Muscle layer of colon (tissue), 2 donors: ENCODE results near the gene STT3B.

Source experiments
- H3K27ac ChIP-seq: one replicate; pipeline ENCODE4 v1.7.0; 2013; ENCODE audit warnings: low read depth, mild to moderate bottlenecking, low read length, moderate library complexity
- H3K27me3 ChIP-seq, 2 donors: one replicate each; pipeline ENCODE4 v1.7.0; 2013; ENCODE audit warnings: low read length in 2 of 2, mild to moderate bottlenecking in 2 of 2; ENCODE audit not compliant: insufficient read depth in 2 of 2, control insufficient read depth in 1 of 2
- H3K36me3 ChIP-seq: one replicate; pipeline ENCODE4 v1.7.0; 2013; ENCODE audit warnings: mild to moderate bottlenecking, low read length; ENCODE audit not compliant: insufficient read depth
- H3K4me1 ChIP-seq: one replicate; pipeline ENCODE4 v1.7.0; 2013; ENCODE audit warnings: mild to moderate bottlenecking, low read length; ENCODE audit not compliant: insufficient read depth
- H3K4me3 ChIP-seq, 2 donors: one replicate each; pipeline ENCODE4 v1.7.0; 2013; ENCODE audit warnings: low read length in 2 of 2, low read depth in 1 of 2, mild to moderate bottlenecking in 1 of 2, moderate library complexity in 1 of 2
- H3K9ac ChIP-seq: one replicate; pipeline ENCODE4 v1.7.0; 2013; ENCODE audit warnings: low read length
- H3K9me3 ChIP-seq: one replicate; pipeline ENCODE4 v1.7.0; 2013; ENCODE audit warnings: mild to moderate bottlenecking, low read length
- donor health status: abdominal sarcoma.
- donor health status: Adenocarcinoma of cecum.

The STT3B gene

DNA sequence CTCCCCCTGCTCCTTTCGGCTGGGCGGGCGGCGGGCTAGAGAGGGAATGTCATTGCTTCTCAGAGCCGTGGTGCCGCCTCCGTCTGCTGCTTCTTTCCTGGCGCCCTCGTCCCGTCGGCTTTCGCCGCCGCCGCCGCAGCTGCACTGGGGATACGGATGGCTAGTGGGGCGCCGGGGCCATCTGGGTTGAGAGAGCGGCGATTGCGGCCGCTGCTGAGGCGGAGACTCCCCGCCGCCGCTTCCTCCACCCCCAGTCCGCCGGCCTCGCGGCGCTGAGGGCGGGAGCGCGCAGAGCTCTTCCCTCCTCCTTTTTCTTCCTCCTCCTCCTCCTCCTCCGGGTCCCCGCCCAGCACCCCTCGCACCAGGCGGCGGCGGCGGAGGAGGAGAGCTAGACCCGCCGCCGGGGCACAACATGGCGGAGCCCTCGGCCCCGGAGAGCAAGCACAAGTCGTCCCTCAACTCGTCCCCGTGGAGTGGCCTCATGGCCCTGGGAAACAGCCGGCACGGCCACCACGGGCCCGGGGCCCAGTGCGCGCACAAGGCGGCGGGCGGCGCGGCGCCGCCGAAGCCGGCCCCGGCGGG is at the start of gene STT3B:
Gene STT3B, plus strand, starts transcription at position 339 of the 582 bp plus-strand sequence. Its CDS starts 74 bp downstream, at position 413.
- Histone ChIP-seq H3K4me3 (peak within 1 kb of the TSS; percentile 91 to 93), H3K36me3 (no peaks in the 10 kb centered on the region), H3K9ac (peak within 1 kb of the TSS; percentile 94), H3K27me3 (no peaks in the 10 kb centered on the region), H3K4me1 (peaks cover 20% of the 10 kb centered on the region), H3K9me3 (no peaks in the 10 kb centered on the region), H3K27ac (peak within 1 kb of the TSS; percentile 89)

DNA sequence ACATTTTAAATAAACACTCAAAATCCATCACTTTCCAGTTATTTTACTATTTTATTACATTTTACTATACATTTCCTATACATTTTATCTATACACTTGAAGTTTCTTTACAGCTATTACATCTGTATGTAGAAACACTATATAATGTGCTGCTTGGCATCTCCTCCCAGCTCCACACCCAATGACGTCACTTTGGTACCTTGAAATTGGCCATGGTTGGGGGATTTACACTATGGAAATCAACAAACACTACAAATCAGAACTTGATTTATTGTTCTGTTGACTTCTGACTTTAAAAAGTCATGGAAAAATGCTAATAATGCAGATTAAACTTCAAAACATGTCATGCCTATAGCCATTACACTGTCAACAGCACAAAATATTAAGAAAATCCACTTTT is 48.9 kb upstream of the STT3B start:
- Histone ChIP-seq H3K36me3 (no peaks in the 10 kb centered on the region), H3K4me1 (no peaks in the 10 kb centered on the region), H3K9me3 (no peaks in the 10 kb centered on the region), H3K27ac (no peak overlapping the region), H3K4me3 (no peak overlapping the region), H3K27me3 (no peaks in the 10 kb centered on the region), H3K9ac (no peak overlapping the region)

DNA sequence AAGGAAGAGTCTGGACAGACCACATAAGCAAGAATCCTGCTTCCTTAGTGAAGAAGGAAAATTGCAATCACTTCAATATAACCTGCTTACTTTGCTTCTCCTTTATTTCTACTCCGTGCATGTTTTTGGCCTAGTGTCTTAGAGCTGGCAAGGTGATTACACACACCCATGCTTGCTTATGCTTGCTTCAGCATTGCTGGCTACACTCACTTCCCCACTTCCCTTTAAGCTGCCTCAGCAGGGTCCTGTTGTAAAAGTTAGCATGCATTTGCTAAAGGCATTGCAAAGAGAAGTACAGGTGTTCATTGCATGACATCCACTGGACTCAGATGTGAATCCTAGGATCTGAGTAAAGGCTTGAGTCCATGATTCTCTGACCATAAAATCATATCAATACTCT is 47.5 kb upstream of the STT3B start:
- Histone ChIP-seq H3K4me1 (no peaks in the 10 kb centered on the region), H3K9me3 (no peaks in the 10 kb centered on the region), H3K4me3 (no peak overlapping the region), H3K27ac (no peak overlapping the region), H3K9ac (no peak overlapping the region), H3K36me3 (no peaks in the 10 kb centered on the region), H3K27me3 (no peaks in the 10 kb centered on the region)

DNA sequence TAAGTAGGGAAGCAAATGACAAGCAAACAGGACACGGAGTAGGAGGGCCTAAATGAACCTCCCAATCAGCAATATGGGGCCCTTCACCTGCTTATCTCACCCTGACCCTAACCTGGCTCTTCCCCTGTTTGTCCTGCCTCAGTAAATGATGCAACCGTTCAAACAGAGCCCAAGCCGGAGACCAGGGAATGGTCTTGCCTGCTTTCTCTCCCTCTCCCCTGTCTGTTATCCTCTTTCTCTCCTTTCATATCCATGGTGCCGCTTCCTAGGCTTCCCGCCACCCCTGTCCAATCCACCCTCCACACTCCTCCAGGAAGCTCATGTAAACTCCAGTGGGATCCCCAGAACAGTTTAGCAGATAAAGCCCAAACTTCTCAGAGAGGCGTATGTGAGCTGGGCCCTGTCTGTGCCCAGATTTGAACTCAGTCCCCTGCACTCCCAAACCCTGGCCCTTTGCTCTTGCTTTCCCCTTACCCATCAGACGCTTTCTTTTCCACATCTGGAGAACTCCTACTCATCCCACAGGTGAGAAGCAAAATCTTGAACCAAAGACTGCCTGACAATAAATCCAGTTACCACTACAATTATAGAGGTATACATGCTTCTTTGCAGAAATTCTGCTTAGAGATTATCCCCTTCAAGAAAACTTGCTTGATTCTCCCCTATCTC is 45.7 kb upstream of the STT3B start:
- Histone ChIP-seq H3K4me3 (no peak overlapping the region), H3K27ac (no peak overlapping the region), H3K36me3 (no peaks in the 10 kb centered on the region), H3K9me3 (no peaks in the 10 kb centered on the region), H3K4me1 (no peaks in the 10 kb centered on the region), H3K9ac (no peak overlapping the region), H3K27me3 (no peaks in the 10 kb centered on the region)

DNA sequence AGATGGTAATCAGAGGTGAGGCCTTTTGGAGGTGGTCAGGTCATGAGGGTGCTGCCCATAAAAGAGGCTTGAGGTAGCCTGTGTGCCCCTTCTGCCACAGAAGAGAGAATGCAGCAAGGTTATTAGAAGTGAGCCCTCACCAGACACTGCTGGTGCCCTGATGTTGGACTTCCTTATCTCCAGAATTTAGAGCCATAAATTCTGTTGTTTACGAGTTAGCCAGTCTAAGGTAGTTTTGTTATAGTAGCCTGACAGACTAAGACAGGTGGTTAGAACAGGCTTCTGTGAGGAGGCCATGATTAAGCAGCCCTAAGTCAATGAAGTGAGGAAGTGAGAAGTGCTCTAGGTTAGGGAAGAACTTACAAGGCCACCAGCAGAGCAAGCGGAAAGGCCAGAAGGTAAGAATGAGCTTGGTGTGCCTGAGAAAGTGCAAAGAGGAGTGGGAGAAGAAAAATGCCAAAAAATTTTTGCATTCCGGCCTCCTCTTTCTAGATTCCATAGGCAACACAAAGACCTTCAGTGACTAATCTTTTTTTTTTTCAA is 44.2 kb upstream of the STT3B start:
- no peaks in the 10 kb centered on the region for H3K36me3 ChIP-seq
- no peaks in the 10 kb centered on the region for H3K4me1 ChIP-seq
- H3K9me3 ChIP-seq: no peaks in the 10 kb centered on the region
- H3K9ac ChIP-seq: no peak overlapping the region
- H3K27ac ChIP-seq: no peak overlapping the region
- no peak overlapping the region for H3K4me3 ChIP-seq
- no peaks in the 10 kb centered on the region for H3K27me3 ChIP-seq

DNA sequence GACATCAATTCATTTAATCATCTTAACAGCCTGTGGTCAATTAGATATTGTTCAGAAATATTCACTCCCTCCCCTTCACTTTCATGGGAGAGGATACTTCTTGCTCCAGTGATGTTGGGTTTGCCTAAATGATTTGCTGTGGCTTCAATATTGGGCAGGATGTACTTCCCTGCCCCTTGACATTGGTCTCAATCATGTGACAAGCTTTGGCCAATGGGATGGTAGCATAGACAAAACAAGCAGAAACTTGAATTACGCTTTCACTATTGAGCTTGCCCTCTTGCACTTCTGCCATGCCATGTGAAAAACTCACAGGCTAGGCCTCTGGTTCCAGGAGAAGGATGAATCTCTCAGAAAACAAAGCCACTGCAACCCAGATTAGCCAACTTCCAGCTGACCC is 42.2 kb upstream of the STT3B start:
- H3K27me3 ChIP-seq: no peaks in the 10 kb centered on the region
- no peaks in the 10 kb centered on the region for H3K9me3 ChIP-seq
- H3K4me1 ChIP-seq: no peaks in the 10 kb centered on the region
- no peaks in the 10 kb centered on the region for H3K36me3 ChIP-seq
- no peak overlapping the region for H3K4me3 ChIP-seq
- H3K9ac ChIP-seq: no peak overlapping the region
- no peak overlapping the region for H3K27ac ChIP-seq

DNA sequence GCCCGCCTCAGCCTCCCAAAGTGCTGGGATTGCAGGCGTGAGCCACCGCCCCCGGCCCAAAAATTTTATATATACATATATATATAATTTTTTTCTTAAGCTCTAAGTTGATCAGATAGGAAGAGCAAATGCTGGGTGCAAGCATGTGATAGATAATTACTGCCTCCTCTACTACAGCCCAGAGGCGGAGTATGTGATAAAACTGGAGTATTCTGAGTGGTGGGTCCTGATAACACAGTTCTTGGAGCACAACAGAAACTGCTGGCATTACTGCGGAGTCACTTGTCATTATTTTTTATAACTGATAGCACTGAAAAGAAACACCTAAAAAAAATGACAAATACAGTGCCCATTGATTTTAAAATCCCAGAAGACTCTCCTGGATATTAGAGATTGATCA is 41.1 kb upstream of the STT3B start:
- no peaks in the 10 kb centered on the region for H3K27me3 ChIP-seq

DNA sequence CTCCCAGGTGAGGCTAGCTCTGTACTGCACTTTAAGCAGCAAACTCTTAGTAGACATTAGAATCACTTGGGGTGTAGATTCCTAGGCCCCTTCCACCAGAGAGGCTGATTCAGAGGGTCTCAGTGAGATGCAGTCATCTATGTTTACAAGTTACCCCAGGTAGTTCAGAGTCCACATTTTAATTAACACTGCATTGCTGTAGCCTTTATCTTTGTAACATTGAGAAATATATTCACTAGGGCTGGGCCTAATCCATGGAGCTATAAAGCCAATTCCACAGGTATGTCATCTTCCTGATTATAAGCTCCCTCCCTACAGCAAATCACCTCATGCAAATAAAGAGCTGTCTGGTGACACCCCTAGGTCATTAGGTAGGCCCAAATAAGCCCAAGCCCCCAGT is 39.6 kb upstream of the STT3B start:
- Histone ChIP-seq H3K27me3 (no peaks in the 10 kb centered on the region), H3K9ac (no peak overlapping the region), H3K27ac (no peak overlapping the region), H3K36me3 (no peaks in the 10 kb centered on the region), H3K9me3 (no peaks in the 10 kb centered on the region), H3K4me3 (no peak overlapping the region), H3K4me1 (no peaks in the 10 kb centered on the region)

More for the DNA sequence above, 41.1 kb upstream of the STT3B start:
- Histone ChIP-seq H3K4me3 (no peak overlapping the region), H3K9ac (no peak overlapping the region), H3K36me3 (no peaks in the 10 kb centered on the region), H3K4me1 (no peaks in the 10 kb centered on the region), H3K9me3 (no peaks in the 10 kb centered on the region), H3K27ac (no peak overlapping the region)

DNA sequence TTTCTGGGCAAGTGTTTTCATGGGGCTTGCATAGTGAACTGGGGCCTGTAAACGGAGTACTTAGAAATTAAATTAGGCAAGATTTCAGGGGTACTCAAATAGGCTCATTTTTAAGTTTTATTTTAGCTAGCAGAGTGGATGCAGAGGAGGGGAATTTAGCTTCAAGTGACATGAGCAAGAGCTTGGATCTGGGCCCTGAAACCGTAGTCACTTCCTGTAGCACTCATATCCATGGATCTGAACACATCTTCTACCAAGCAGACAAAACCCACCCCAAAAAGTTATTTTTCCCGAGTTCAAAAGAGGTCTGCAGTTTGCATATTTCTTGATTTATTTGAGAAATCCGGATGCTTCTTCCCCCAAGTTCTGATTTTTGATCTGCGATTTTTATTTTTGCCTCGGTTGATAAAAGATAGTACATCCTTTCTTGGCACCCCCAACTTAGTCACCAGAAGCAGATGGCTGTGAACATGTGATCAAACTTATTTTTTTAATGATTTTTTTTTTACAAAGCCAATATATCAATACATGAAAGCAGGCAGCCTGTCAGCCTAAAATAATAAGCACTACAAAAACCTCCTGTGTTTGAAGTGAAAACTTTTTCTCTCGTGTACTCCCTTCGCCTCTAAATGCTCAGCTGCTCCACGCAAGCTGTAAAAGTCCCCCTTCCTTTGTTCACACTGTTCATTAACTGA is 36.6 kb upstream of the STT3B start:
- no peak overlapping the region for H3K4me3 ChIP-seq
- no peak overlapping the region for H3K27ac ChIP-seq
- no peaks in the 10 kb centered on the region for H3K4me1 ChIP-seq
- no peaks in the 10 kb centered on the region for H3K36me3 ChIP-seq
- no peak overlapping the region for H3K9ac ChIP-seq
- H3K9me3 ChIP-seq: no peaks in the 10 kb centered on the region
- no peaks in the 10 kb centered on the region for H3K27me3 ChIP-seq

DNA sequence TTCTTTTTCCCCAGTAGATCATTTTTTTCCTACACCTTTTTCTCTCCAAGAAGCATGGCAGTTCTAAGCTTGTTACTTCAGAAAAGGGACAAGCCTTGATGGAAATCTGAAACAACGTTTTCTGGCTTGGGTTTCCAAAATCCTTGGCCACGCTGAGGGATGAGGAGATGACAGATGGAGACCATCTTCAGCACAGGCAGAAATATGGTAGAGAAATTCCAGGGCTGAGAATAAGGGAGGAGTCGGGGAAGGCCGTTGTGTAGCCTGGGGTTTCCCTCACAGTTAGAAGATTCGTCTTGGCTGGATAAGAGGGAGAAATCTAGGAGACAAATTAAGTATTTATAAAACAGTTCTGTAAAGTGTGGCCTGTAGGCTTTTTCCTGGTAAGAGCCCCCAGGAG is 33.9 kb upstream of the STT3B start:
- Histone ChIP-seq H3K27me3 (no peaks in the 10 kb centered on the region), H3K9ac (no peak overlapping the region), H3K4me1 (no peaks in the 10 kb centered on the region), H3K27ac (no peak overlapping the region), H3K9me3 (no peaks in the 10 kb centered on the region), H3K36me3 (no peaks in the 10 kb centered on the region), H3K4me3 (no peak overlapping the region)

DNA sequence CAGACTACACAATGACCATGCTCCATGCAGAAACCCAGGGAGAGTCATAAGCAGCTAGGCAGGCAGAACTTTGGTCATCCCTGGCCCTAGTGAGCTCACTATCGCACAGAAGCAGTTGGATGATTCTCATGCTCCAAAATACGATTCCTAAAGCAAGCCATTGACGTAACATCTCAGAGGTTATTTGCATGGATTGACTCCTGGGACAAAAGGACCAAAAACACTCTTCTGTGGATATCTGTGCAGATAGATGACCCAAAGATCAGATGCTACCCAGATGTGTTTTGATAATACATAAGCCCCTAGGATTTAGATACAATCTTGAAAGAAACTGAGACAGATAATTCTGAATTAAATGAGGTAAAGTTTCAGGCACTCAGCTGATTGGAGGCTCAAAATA is 33.4 kb upstream of the STT3B start:
- H3K9ac ChIP-seq: no peak overlapping the region
- no peak overlapping the region for H3K4me3 ChIP-seq
- H3K36me3 ChIP-seq: no peaks in the 10 kb centered on the region
- H3K27me3 ChIP-seq: no peaks in the 10 kb centered on the region
- H3K27ac ChIP-seq: no peak overlapping the region
- H3K4me1 ChIP-seq: no peaks in the 10 kb centered on the region
- H3K9me3 ChIP-seq: no peaks in the 10 kb centered on the region
